Endothelial cell of hepatic sinusoid (primary cell): ENCODE measurements around the gene WDR87.

ENCODE experiments used
- in situ Hi-C: cut with HindIII; loops from 2 replicates; pipeline ENCODE4 v1.10.0; 2017; ENCODE audit warnings: low sequenced_read_pairs

The WDR87 gene

DNA sequence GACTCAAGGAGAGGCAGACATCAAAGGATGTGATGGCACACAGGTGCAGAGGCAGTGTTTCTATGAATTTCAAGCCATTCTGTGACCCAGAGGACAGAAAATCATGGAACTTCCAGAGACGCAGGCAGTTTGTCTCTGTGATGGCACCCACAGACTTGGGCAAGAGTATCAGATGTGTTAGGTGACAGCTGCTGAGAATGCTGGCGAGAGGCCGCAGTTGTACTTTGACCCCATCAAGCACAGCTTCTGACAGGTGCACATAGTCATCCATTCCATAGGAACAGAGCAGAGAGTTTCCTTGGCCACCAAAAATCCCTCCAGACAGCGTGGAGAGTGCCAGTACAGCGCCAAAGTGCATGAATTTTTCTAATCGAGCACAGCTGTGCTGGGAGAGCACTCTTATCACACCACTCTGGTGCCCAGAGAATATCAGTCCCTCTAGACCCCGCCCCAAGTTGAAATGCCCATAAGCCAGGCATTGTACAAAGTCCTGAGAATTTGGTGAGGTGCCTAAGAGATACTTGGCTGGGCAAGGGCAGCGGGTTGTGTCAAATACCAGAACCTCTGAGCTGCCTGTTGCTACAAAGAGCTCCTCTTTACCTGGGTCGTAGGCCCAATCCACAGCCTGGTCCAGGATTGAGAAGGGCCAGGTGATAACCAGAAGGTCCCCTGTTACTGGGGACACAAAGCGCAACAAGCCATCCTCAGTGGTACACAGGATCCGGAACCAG lies 12.4 kb downstream of the WDR87 start:
- in situ Hi-C loops = loop anchor here (10.0 kb wide), 1 partner anchor 211 kb away; no protein-coding TSS in a partner anchor

DNA sequence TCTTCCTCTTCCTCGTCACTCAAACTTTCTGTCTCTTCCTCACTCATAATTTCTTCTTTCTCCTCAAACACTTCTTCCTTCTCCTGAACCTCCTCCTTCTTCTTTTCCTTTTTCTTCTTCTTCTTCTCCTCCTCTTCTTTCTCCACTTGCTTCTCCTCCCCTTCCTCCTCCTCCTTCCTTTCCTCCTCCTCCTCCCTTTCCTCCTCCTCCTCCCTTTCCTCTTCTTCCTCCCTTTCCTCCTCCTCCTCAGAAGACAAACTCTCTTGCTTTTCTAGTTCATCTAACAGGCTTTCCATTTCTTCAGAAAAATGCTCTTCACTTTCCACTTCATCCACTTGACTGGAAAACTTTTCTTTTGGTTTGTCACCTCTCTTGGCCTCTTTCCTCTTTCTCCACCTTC lies 19.8 kb downstream of the WDR87 start:
- in situ Hi-C loops = no loop called here

DNA sequence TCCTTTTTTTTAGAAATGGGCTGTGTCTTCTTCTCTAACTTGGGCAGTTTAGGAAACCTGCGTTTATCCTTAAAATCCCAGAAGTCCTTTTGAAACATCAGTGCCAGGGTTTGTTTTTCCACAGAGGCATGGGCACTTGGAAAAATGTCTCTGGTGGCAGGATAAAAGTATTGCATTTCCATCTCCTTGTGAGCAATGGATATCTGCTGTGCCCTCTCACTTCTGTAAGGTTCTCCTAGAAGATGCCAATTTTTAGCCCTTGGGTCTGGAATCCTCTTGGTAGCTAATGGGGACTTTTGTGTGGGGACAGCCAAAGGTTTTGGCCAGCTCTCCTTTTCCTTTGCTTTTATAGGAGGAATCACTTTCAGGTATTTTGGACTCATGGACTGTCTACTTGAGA lies 21.0 kb downstream of the WDR87 start:
- in situ Hi-C loops = no loop called here

DNA sequence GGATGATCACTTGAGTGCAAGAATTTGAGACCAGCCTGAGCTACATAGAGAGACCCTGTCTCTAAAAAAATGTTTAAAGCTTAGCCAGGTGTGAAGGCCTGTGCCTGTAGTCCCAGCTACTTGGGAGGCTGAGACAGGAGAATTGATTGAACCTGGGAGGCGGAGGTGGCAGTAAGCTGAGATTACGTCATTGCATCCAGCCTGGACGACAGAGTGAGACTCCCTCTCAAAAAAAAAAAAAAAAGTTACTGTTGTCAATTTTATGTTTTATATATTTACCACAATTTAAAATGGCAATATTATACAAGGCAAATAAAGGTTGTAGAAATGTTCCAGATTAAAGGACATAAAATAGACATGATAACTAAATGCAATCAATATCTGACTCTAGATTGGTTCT lies 29.2 kb downstream of the WDR87 start:
- in situ Hi-C loops = no loop called here

- in situ Hi-C loops = no loop called here
These were observed 30.4 kb downstream of the WDR87 start for GRCh38 chr19:37876032-37876431.

DNA sequence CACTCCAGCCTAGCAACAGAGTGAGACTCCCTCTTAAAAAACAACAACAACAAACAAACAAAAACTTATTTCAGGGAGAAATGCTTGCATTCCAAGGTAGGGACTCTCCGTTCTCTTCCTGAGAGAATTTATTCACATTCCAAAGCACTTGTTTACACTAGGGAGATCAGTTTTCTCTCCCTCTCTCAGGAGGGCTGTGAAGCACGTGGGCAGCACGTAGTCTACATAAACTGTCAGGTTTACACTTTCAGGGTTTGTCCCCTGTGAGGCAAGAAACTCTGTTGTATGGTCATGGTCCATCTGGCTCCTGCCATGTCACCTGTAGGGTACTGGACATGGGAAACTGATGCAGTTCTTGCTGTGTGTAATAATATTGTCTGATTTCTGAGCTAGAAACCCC lies 31.6 kb downstream of the WDR87 start:
- in situ Hi-C loops = no loop called here

DNA sequence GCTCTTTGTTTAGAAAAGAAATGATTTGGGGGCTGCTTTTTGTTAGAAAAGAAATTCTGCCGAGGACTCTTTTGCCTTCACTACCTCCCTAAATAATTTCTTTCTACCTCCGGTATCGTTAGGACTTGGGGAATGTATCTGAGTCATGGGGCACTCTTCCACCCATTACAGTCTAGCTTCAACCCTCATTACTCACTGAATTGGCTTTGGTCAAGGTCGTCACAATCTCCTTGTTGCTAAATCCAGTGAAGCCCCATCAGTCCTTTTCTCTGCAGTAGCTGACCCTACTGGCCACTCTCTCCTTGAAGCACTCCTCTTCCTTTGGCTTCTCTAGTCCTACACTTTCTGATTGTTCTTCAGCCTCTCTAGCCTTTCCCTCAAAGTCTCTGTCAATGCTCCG lies 34.0 kb downstream of the WDR87 start:
- in situ Hi-C loops = no loop called here

- in situ Hi-C loops = loop anchor here (5.0 kb wide), 1 partner anchor 82 kb away; no protein-coding TSS in a partner anchor
These were observed 36.5 kb downstream of the WDR87 start for GRCh38 chr19:37869766-37870340.

DNA sequence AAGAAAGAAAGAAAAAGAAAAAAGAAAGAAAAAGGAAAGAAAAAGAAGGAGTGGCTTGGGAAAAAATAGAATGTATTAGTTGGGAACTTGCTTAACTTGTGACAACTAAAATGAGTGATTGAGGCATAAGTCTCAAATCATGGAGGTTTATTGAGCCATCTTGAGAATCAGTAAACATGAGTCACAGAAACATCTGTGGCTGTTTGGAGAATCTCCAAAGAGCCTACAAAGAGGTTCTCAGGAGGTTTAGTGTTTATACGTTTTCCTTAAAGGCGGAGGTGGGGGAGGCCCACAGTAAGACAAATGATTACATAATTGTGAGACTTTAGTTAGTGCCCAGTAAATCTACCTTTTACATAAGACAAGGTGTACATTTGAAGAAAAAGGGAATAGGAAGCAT lies 38.6 kb downstream of the WDR87 start:
- in situ Hi-C loops = loop anchor here (5.0 kb wide), 1 partner anchor 84 kb away; no protein-coding TSS in a partner anchor

GRCh38 chr19:37865930-37866329 lies 40.5 kb downstream of the WDR87 start:
- in situ Hi-C loops = loop anchor here (5.0 kb wide), 1 partner anchor 86 kb away; no protein-coding TSS in a partner anchor

DNA sequence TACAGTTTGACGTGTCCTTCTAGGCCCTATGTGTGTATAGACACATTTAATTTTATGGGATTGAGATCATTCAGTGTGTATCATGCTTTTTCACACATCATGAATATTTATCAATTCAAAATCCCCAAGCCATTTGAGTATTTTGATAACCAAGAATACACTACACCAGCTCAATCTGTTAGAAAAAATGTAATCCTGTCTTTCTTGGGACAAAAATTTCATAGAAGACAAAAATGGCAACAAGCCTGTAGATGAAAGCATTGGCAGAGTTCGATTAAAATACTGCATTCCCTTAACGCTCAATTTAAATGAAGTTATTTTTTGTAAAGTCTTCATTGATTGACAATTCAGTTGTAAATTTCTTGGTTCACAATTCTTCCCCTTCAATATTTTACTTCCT lies 41.9 kb downstream of the WDR87 start:
- in situ Hi-C loops = no loop called here

- in situ Hi-C loops = no loop called here
These were observed 51.3 kb downstream of the WDR87 start for GRCh38 chr19:37855098-37855497.

DNA sequence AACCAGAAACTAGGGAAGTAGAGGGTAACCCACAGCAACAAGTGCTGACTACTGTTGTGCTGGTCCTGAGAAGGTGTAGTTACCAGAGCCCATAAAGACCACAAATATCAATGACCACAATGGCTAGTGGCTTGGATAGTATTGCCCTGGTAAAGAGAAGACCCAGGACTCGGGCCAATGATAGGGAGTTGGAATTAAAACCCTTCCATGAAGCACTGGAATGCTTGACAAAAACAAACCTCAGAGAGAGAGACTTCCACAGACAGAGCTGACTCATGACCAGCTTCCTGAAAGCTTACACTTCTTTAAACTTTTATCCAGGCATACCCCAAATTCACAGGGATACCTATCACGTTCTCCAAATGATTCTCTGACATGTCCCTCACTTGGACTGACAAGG lies 60.5 kb downstream of the WDR87 start:
- in situ Hi-C loops = no loop called here
